SK-N-SH (cell line): ENCODE data around the gene DDI1. TPM values are rescaled to one million over a fixed set of nuclear protein-coding genes. Genes with fewer than 3 reads are reported as not detected.

ENCODE experiments used
- CTCF ChIA-PET: fragments of 300-600, 350-600 bp; formaldehyde crosslinking; extraction: SDS; loops from one replicate; lab custom pipeline; 2021; lab: Yijun Ruan, JAX
- POLR2A ChIA-PET: fragments of 350-600 bp; sonication (Branson Sonifier 250); formaldehyde crosslinking; extraction: SDS; loops from one replicate; lab custom pipeline; 2020; ENCODE audit warnings: antibody characterized with exemption, inconsistent platforms; lab: Yijun Ruan, JAX
- DNase-seq: peaks from one replicate; pipeline ENCODE4 v3.0.0; 2012
- H2AFZ ChIP-seq: fragments of 200-600 bp; sonication (generic); 2 replicates; pipeline ENCODE4 v1.8.1; 2016; ENCODE audit warnings: antibody characterized with exemption, mild to moderate bottlenecking, low read depth
- H3F3A ChIP-seq: fragments of 200-600 bp; sonication (generic); replicated peaks from 2 replicates; pipeline ENCODE3; 2016; ENCODE audit warnings: antibody characterized with exemption, mild to moderate bottlenecking; ENCODE audit not compliant: insufficient read depth
- H3K27ac ChIP-seq, 2 experiments: fragments of 200-500 bp in 1 of 2; fragments of 200-600 bp in 1 of 2; sonication (Bioruptor generic) in 1 of 2; sonication (generic), shearing (Covaris generic) in 1 of 2; 2 replicates each; pipeline versions ENCODE4 v1.5.1 to v1.6.1; 2014 to 2016; ENCODE audit warnings: low read depth in 2 of 2, inconsistent platforms in 1 of 2, low read length in 1 of 2, mild to moderate bottlenecking in 1 of 2, mixed read lengths in 1 of 2
- H3K27me3 ChIP-seq: fragments of 200-600 bp; sonication (generic), shearing (Covaris generic); 2 replicates; pipeline ENCODE4 v1.6.1; 2016; ENCODE audit warnings: mixed run types; ENCODE audit not compliant: insufficient read depth
- H3K36me3 ChIP-seq, 2 experiments: fragments of 200-500 bp in 1 of 2; fragments of 200-600 bp in 1 of 2; sonication (Bioruptor generic) in 1 of 2; sonication (generic) in 1 of 2; replicated peaks in 1 of 2; 2 replicates each; pipeline versions ENCODE3 to v1.5.1; 2014 to 2016; ENCODE audit warnings: low read length in 1 of 2, mild to moderate bottlenecking in 1 of 2; ENCODE audit not compliant: insufficient read depth in 2 of 2, control insufficient read depth in 1 of 2
- H3K4me1 ChIP-seq, 2 experiments: fragments of 200-500 bp in 1 of 2; fragments of 200-600 bp in 1 of 2; sonication (Bioruptor generic) in 1 of 2; sonication (generic), shearing (Covaris generic) in 1 of 2; 2 replicates each; pipeline versions ENCODE4 v1.5.1 to v1.6.1; 2014 to 2016; ENCODE audit warnings: low read depth in 1 of 2, low read length in 1 of 2, mixed run types in 1 of 2; ENCODE audit not compliant: insufficient read depth in 2 of 2, control insufficient read depth in 1 of 2
- H3K4me2 ChIP-seq: fragments of 200-600 bp; sonication (generic), shearing (Covaris generic); 2 replicates; pipeline ENCODE4 v1.6.1; 2017; ENCODE audit warnings: mixed run types
- H3K4me3 ChIP-seq, 2 experiments: fragments of 200-500 bp in 1 of 2; fragments of 200-600 bp in 1 of 2; sonication (Bioruptor generic) in 1 of 2; sonication (generic), shearing (Covaris generic) in 1 of 2; 2 replicates each; pipeline versions ENCODE4 v1.5.1 to v1.8.1; 2014 to 2016; ENCODE audit warnings: low read depth in 2 of 2, inconsistent platforms in 1 of 2, low read length in 1 of 2, mild to moderate bottlenecking in 1 of 2, mixed read lengths in 1 of 2, moderate library complexity in 1 of 2
- H3K79me2 ChIP-seq: fragments of 200-600 bp; sonication (generic); 2 replicates; pipeline ENCODE4 v1.8.1; 2017; ENCODE audit warnings: mild to moderate bottlenecking; ENCODE audit not compliant: insufficient read depth
- H3K9ac ChIP-seq: fragments of 200-600 bp; sonication (generic); 2 replicates; pipeline ENCODE4 v1.6.1; 2017; ENCODE audit warnings: mixed run types
- H3K9me2 ChIP-seq: fragments of 200-600 bp; sonication (generic); 2 replicates; pipeline ENCODE4 v1.6.1; 2017; ENCODE audit warnings: mixed run types
- H3K9me3 ChIP-seq: fragments of 200-600 bp; sonication (generic); 2 replicates; pipeline ENCODE4 v1.6.1; 2017; ENCODE audit warnings: mixed run types, mild to moderate bottlenecking, moderate library complexity
- H4K20me1 ChIP-seq: fragments of 200-600 bp; sonication (generic); 2 replicates; pipeline ENCODE4 v1.6.1; 2017; ENCODE audit warnings: mild to moderate bottlenecking, mixed run types; ENCODE audit not compliant: insufficient read depth
- ELF1 ChIP-seq: IDR thresholded peaks from 2 replicates; pipeline ENCODE4 v1.4.0; 2012
- EP300 ChIP-seq, 2 experiments: IDR thresholded peaks; 2 replicates each; pipeline versions ENCODE4 v1.4.0 to v1.6.1; 2012; ENCODE audit warnings: borderline replicate concordance in 1 of 2, low read depth in 1 of 2, low read length in 1 of 2
- EZH2phosphoT487 ChIP-seq: fragments of 200-600 bp; sonication (generic); IDR thresholded peaks from 2 replicates; pipeline ENCODE4 v1.6.1; 2017; ENCODE audit warnings: low read depth, mixed run types, mild to moderate bottlenecking, antibody characterized with exemption, moderate library complexity, borderline replicate concordance
- FOSL2 ChIP-seq: IDR thresholded peaks from 2 replicates; pipeline ENCODE4 v1.4.0; 2012; ENCODE audit warnings: low read depth, mild to moderate bottlenecking, moderate library complexity, borderline replicate concordance
- FOXM1 ChIP-seq: IDR thresholded peaks from 2 replicates; pipeline ENCODE4 v1.4.0; 2012; ENCODE audit warnings: low read depth, mild to moderate bottlenecking
- GATA2 ChIP-seq: sonication (generic); formaldehyde crosslinking; IDR thresholded peaks from 2 replicates; pipeline ENCODE4 v1.5.0; 2020; ENCODE audit warnings: mild to moderate bottlenecking, missing genetic modification reagents
- IRF3 ChIP-seq: fragments of 150-350 bp; IDR thresholded peaks from 2 replicates; pipeline ENCODE4 v1.6.1; 2016; ENCODE audit warnings: mild to moderate bottlenecking, low read depth, low read length
- JUND ChIP-seq: IDR thresholded peaks from 2 replicates; pipeline ENCODE4 v1.4.0; 2012
- MXI1 ChIP-seq: IDR thresholded peaks from 2 replicates; pipeline ENCODE4 v1.6.1; 2012; ENCODE audit warnings: mild to moderate bottlenecking, low read depth, low read length, improper control_type of control experiment
- NFIC ChIP-seq: IDR thresholded peaks from 2 replicates; pipeline ENCODE4 v1.4.0; 2012; ENCODE audit warnings: borderline replicate concordance
- NRF1 ChIP-seq: IDR thresholded peaks from 2 replicates; pipeline ENCODE4 v1.6.1; 2012; ENCODE audit warnings: low read depth, mild to moderate bottlenecking, low read length
- RFX5 ChIP-seq: IDR thresholded peaks from 2 replicates; pipeline ENCODE4 v1.6.1; 2012; ENCODE audit warnings: mild to moderate bottlenecking, improper control_type of control experiment, low read length
- SMC3 ChIP-seq: IDR thresholded peaks from 2 replicates; pipeline ENCODE4 v1.6.1; 2012; ENCODE audit warnings: low read depth, low read length, improper control_type of control experiment
- TEAD4 ChIP-seq: IDR thresholded peaks from 2 replicates; pipeline ENCODE4 v1.4.0; 2012; ENCODE audit warnings: mild to moderate bottlenecking, borderline replicate concordance; ENCODE audit not compliant: insufficient read depth
- YY1 ChIP-seq: IDR thresholded peaks from 2 replicates; pipeline ENCODE4 v1.4.0; 2012; ENCODE audit warnings: low read depth, mild to moderate bottlenecking
- WGBS: methylation state at CpG from one replicate; pipeline ENCODE4 v1.1.6; 2017; ENCODE audit warnings: low lambda C conversion rate; 5-methylcytosine and 5-hydroxymethylcytosine counted together
- polyA plus RNA-seq, 3 experiments: library from polyadenylated mRNA; depleted of rRNA; stranded (reverse); fragments of >200 nt; gene quantifications; 2 replicates each; pipeline ENCODE4 v1.2.3, GENCODE V29; 2012
- TF ChIP-seq, protein P1 (sequence below): IDR thresholded peaks from 2 replicates; pipeline ENCODE4 v1.4.0; 2012; ENCODE audit warnings: low read depth
- TF ChIP-seq, protein P2 (sequence below): fragments of 150-350 bp; IDR thresholded peaks from 2 replicates; pipeline ENCODE4 v1.6.1; 2017; ENCODE audit warnings: antibody characterized with exemption, low read length, low read depth, borderline replicate concordance
- TF ChIP-seq, protein P3 (sequence below): IDR thresholded peaks from 2 replicates; pipeline ENCODE4; 2012

Gene DDI1
- polyA plus RNA-seq, 1 of the 3 experiments (the other 2 are of a cell fraction): not detected

DNA sequence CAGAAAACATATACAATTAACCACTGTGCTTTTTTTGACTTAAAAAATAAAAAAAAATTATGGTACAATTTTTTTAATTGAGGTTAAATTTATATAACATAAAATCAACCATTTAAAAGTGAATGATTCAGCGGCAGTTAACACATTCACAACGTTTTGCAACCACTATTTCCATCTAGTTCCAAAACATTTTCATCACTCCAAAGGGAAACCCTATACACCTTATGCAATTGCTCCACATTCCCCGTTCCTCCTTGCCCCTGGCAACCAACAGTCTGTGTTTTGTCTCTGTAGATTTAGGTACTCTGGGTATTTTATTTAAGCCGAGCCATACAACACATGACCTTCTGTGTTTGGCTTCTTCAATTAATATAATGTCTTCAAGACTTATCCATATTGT, 15.3 kb downstream of the DDI1 start (continued):
- no peak for TF ChIP-seq FOXM1
- TF ChIP-seq JUND: no peak
- TF ChIP-seq EP300 (IDR thresholded peaks at IDR 0.05; ENCODE audit: borderline replicate concordance in 1 of 2, low read depth in 1 of 2, low read length in 1 of 2): no peak
- TF ChIP-seq IRF3: no peak
- TF ChIP-seq, protein P1, sequence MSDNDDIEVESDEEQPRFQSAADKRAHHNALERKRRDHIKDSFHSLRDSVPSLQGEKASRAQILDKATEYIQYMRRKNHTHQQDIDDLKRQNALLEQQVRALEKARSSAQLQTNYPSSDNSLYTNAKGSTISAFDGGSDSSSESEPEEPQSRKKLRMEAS: no peak
- no peak for TF ChIP-seq YY1
- TF ChIP-seq FOSL2: no peak
- no peak for TF ChIP-seq TEAD4
- TF ChIP-seq RFX5: no peak
- no peak for TF ChIP-seq MXI1
- TF ChIP-seq, all 33 proteins: peak for 0

- Histone ChIP-seq H4K20me1 (no peaks in the 10 kb centered on the region), H3K9ac (no peak overlapping the region)
- POLR2A ChIA-PET: no interaction called here
- WGBS: 75% methylated on average over 5 of the region's 5 CpGs
- TF ChIP-seq, protein P2, sequence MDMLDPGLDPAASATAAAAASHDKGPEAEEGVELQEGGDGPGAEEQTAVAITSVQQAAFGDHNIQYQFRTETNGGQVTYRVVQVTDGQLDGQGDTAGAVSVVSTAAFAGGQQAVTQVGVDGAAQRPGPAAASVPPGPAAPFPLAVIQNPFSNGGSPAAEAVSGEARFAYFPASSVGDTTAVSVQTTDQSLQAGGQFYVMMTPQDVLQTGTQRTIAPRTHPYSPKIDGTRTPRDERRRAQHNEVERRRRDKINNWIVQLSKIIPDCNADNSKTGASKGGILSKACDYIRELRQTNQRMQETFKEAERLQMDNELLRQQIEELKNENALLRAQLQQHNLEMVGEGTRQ: no peak
- no peak for TF ChIP-seq EZH2phosphoT487
- TF ChIP-seq IRF3: no peak
- TF ChIP-seq RFX5: no peak
- no peak for TF ChIP-seq GATA2 (CRISPR knock-in tag)
- no peak for TF ChIP-seq FOSL2
- TF ChIP-seq, protein P3, sequence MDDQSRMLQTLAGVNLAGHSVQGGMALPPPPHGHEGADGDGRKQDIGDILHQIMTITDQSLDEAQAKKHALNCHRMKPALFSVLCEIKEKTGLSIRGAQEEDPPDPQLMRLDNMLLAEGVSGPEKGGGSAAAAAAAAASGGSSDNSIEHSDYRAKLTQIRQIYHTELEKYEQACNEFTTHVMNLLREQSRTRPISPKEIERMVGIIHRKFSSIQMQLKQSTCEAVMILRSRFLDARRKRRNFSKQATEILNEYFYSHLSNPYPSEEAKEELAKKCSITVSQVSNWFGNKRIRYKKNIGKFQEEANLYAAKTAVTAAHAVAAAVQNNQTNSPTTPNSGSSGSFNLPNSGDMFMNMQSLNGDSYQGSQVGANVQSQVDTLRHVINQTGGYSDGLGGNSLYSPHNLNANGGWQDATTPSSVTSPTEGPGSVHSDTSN: no peak
- no peak for TF ChIP-seq NFIC
- no peak for TF ChIP-seq SMC3
- TF ChIP-seq NRF1: no peak
- TF ChIP-seq ELF1: no peak
- no peak for TF ChIP-seq YY1
- TF ChIP-seq, all 33 proteins: peak for 0
- H3K9me2 ChIP-seq: no peaks in the 10 kb centered on the region
- no peak overlapping the region for H3K4me3 ChIP-seq
- H3K27ac ChIP-seq: no peak overlapping the region
- H2AFZ ChIP-seq: no peak overlapping the region
- H3K79me2 ChIP-seq: no peaks in the 10 kb centered on the region
- DNase-seq: no peak
- H3K4me1 ChIP-seq: no peaks in the 10 kb centered on the region
- CTCF ChIA-PET: no interaction called here
- no peaks in the 10 kb centered on the region for H3K36me3 ChIP-seq
- no peaks in the 10 kb centered on the region for H3K9me3 ChIP-seq
- no peaks in the 10 kb centered on the region for H3K27me3 ChIP-seq
- no peaks in the 10 kb centered on the region for H3F3A ChIP-seq
- H3K4me2 ChIP-seq: no peak overlapping the region
These were observed 17.5 kb downstream of the DDI1 start for GRCh38 chr11:104053743-104054478.
